Bronchial epithelial cell (primary cell): ENCODE results near the gene TRAF3IP3. TPM values are rescaled to one million over a fixed set of nuclear protein-coding genes. Genes with fewer than 3 reads are reported as not detected.

Experiments used
- DNase-seq: peaks from one replicate; pipeline ENCODE4 v3.0.0-alpha.2; 2010; ENCODE audit warnings: low read depth
- FAIRE-seq: peaks from 2 replicates; lab custom pipeline; 2011; peaks lifted over from hg19 to GRCh38; lab: Jason Lieb, UNC
- H3K27me3 ChIP-seq: 2 replicates; pipeline ENCODE4 v1.5.1; 2011; ENCODE audit warnings: low read length; ENCODE audit not compliant: control insufficient read depth, insufficient read depth
- H3K36me3 ChIP-seq: 2 replicates; pipeline ENCODE4 v1.5.1; 2011; ENCODE audit warnings: low read length; ENCODE audit not compliant: control insufficient read depth, insufficient read depth
- H3K4me3 ChIP-seq: 2 replicates; pipeline ENCODE4 v1.5.1; 2011; ENCODE audit warnings: mild to moderate bottlenecking, low read depth, low read length, control low read depth
- CTCF ChIP-seq: IDR thresholded peaks from 2 replicates; pipeline ENCODE4 v1.5.1; 2011; ENCODE audit warnings: mild to moderate bottlenecking, moderate library complexity, low read length, control low read depth, inconsistent platforms; ENCODE audit not compliant: insufficient read depth, severe bottlenecking
- total RNA-seq: library from RNA; depleted of rRNA; stranded (reverse); fragments of >200 nt; gene quantifications from 2 replicates; pipeline ENCODE4 v1.2.1, GENCODE V29; 2014

The TRAF3IP3 gene
- total RNA-seq, result not detected in 2 replicates

GRCh38 chr1:209755926-209756614 lies at the start of gene TRAF3IP3:
Gene TRAF3IP3 (plus strand): TSS chr1:209756053. CDS start chr1:209760040, 3,987 bp downstream.
- H3K36me3 ChIP-seq, result no peaks in the 10 kb centered on the region
- H3K27me3 ChIP-seq, result no peaks in the 10 kb centered on the region
- no peak for DNase-seq
- no peak for TF ChIP-seq CTCF
- H3K4me3 ChIP-seq, result no peak within 1 kb of the TSS
- no peak for FAIRE-seq

GRCh38 chr1:209706622-209707021 lies 49.2 kb upstream of the TRAF3IP3 start:
- FAIRE-seq, result no peak
- Histone ChIP-seq H3K36me3 (no peaks in the 10 kb centered on the region), H3K27me3 (no peaks in the 10 kb centered on the region), H3K4me3 (no peak overlapping the region)
- no peak for DNase-seq
- TF ChIP-seq CTCF, result no peak

GRCh38 chr1:209707308-209707707 lies 48.5 kb upstream of the TRAF3IP3 start:
- TF ChIP-seq CTCF, result no peak
- no peaks in the 10 kb centered on the region for H3K27me3 ChIP-seq
- H3K36me3 ChIP-seq, result no peaks in the 10 kb centered on the region
- FAIRE-seq, result no peak
- peak; percentile 83 for DNase-seq
- H3K4me3 ChIP-seq, result no peak overlapping the region

- Histone ChIP-seq H3K4me3 (no peak overlapping the region), H3K27me3 (no peaks in the 10 kb centered on the region), H3K36me3 (no peaks in the 10 kb centered on the region)
- no peak for TF ChIP-seq CTCF
- FAIRE-seq (no peak), DNase-seq (no peak)
These were observed 47.6 kb upstream of the TRAF3IP3 start for GRCh38 chr1:209708297-209708696.

GRCh38 chr1:209710093-209710492 lies 45.8 kb upstream of the TRAF3IP3 start:
- no peaks in the 10 kb centered on the region for H3K36me3 ChIP-seq
- H3K4me3 ChIP-seq, result no peak overlapping the region
- TF ChIP-seq CTCF, result no peak
- no peak for FAIRE-seq
- no peak for DNase-seq
- H3K27me3 ChIP-seq, result no peaks in the 10 kb centered on the region

- no peaks in the 10 kb centered on the region for H3K27me3 ChIP-seq
- DNase-seq (peak; percentile 34), FAIRE-seq (no peak)
- no peak for TF ChIP-seq CTCF
- H3K36me3 ChIP-seq, result no peaks in the 10 kb centered on the region
- H3K4me3 ChIP-seq, result no peak overlapping the region
These were observed 45.0 kb upstream of the TRAF3IP3 start for GRCh38 chr1:209710847-209711246.
